GM08714 (cell line): ENCODE results near the gene OR2T27.
"Not testable (repeated sequence)": the region's sequence is repeated elsewhere in the genome, so short reads cannot be mapped to it uniquely, and the experiment has no call there.

Experiments used
- H3K4me3 ChIP-seq: fragments of 200-500 bp; sonication (Bioruptor generic); 2 replicates; pipeline ENCODE4 v1.5.1; 2014; ENCODE audit warnings: mild to moderate bottlenecking, low read length, inconsistent platforms
- ZNF274 ChIP-seq: IDR thresholded peaks from 2 replicates; pipeline ENCODE4 v1.6.1; 2012; ENCODE audit warnings: mild to moderate bottlenecking, low read depth, low read length

The OR2T27 gene

GRCh38 chr1:248655354-248655753 is at the start of gene OR2T27:
Gene OR2T27, minus strand, starts transcription at chr1:248655528. Its CDS starts 4,644 bp downstream, at chr1:248650884.
- not testable (repeated sequence) for H3K4me3 ChIP-seq

- H3K4me3 ChIP-seq, result no peak overlapping the region
- TF ChIP-seq ZNF274, result no peak
Observed at GRCh38 chr1:248704606-248705005, 49.3 kb upstream of the OR2T27 start.

- TF ChIP-seq ZNF274, result no peak
Observed at GRCh38 chr1:248703674-248704073, 48.3 kb upstream of the OR2T27 start.

GRCh38 chr1:248702714-248703113 is 47.4 kb upstream of the OR2T27 start, which contains the start of gene OR14I1:
Gene OR14I1, minus strand, starts transcription at chr1:248702766.
- no peak for TF ChIP-seq ZNF274
- no peak within 1 kb of the TSS for H3K4me3 ChIP-seq

More at GRCh38 chr1:248703674-248704073, 48.3 kb upstream of the OR2T27 start:
- no peak overlapping the region for H3K4me3 ChIP-seq

GRCh38 chr1:248699099-248699498 is 43.8 kb upstream of the OR2T27 start:
- H3K4me3 ChIP-seq, result no peak overlapping the region
- TF ChIP-seq ZNF274, result no peak

- no peak overlapping the region for H3K4me3 ChIP-seq
- no peak for TF ChIP-seq ZNF274
Observed at GRCh38 chr1:248697907-248698306, 42.6 kb upstream of the OR2T27 start.

- TF ChIP-seq ZNF274, result no peak
- no peak overlapping the region for H3K4me3 ChIP-seq
Observed at GRCh38 chr1:248696774-248697173, 41.4 kb upstream of the OR2T27 start.

- H3K4me3 ChIP-seq, result no peak overlapping the region
- no peak for TF ChIP-seq ZNF274
Observed at GRCh38 chr1:248696261-248696660, 40.9 kb upstream of the OR2T27 start.

GRCh38 chr1:248695451-248696132 is 40.3 kb upstream of the OR2T27 start:
- no peak for TF ChIP-seq ZNF274
- H3K4me3 ChIP-seq, result no peak overlapping the region

- no peak for TF ChIP-seq ZNF274
- H3K4me3 ChIP-seq, result no peak overlapping the region
Observed at GRCh38 chr1:248691567-248692155, 36.3 kb upstream of the OR2T27 start.

- H3K4me3 ChIP-seq, result no peak overlapping the region
- no peak for TF ChIP-seq ZNF274
Observed at GRCh38 chr1:248688527-248689298, 33.4 kb upstream of the OR2T27 start.

- TF ChIP-seq ZNF274, result no peak
- no peak overlapping the region; the same call in 1 of the 2 replicates for H3K4me3 ChIP-seq
Observed at GRCh38 chr1:248686815-248687214, 31.5 kb upstream of the OR2T27 start.

- TF ChIP-seq ZNF274, result no peak
- no peak overlapping the region for H3K4me3 ChIP-seq
Observed at GRCh38 chr1:248681651-248682050, 26.3 kb upstream of the OR2T27 start.

GRCh38 chr1:248670003-248670402 is 14.7 kb upstream of the OR2T27 start:
- no peak for TF ChIP-seq ZNF274
- no peak overlapping the region for H3K4me3 ChIP-seq

GRCh38 chr1:248663453-248664328 is 8.4 kb upstream of the OR2T27 start:
- not testable (repeated sequence) for H3K4me3 ChIP-seq

- H3K4me3 ChIP-seq, result not testable (repeated sequence)
Observed at GRCh38 chr1:248656797-248657196, 1.5 kb upstream of the OR2T27 start.

GRCh38 chr1:248648770-248649536 is 6.4 kb downstream of the OR2T27 start:
- H3K4me3 ChIP-seq, result not testable (repeated sequence)

GRCh38 chr1:248645178-248645577 is 10.2 kb downstream of the OR2T27 start, which contains the start of gene OR2T35:
Gene OR2T35, minus strand, starts transcription at chr1:248645278. Its CDS starts 6,020 bp downstream, at chr1:248639258.
- not testable (repeated sequence) for H3K4me3 ChIP-seq
